Measurements from ENCODE around the gene FAM118A. TPM values are rescaled to one million over a fixed set of nuclear protein-coding genes. Genes with fewer than 3 reads are reported as not detected.
"Not testable (repeated sequence)": the region's sequence is repeated elsewhere in the genome, so short reads cannot be mapped to it uniquely, and the experiment has no call there.

FAM118A gene
- total RNA-seq, 6 experiments from 2014 or later, result 5.6 to 43.0 (median 17.3) TPM

DNA sequence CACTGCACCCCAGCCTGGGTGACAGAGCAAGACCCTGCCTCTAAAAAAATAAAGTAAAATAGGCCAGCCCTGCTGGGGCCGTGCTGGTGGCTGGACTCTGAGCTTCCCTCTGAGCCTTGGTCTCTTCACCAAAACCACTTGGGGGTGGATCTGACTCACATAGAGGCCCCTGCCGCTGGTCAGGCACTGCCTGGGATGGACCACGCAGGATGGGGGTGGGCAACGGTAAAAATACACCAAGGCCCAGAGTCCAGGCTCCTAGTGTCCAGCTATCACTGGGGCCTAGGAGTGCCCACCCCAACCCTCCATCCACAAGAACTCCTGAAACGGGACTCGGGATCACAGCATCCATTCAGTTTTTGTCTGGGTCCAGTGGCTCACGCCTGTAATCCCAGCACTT is 37.2 kb upstream of the FAM118A start:
- H3K4me1 ChIP-seq, result no peaks in the 10 kb centered on the region
- WGBS (ENCODE audit: insufficient coverage, low coverage, low lambda C conversion rate, missing lambda C conversion rate), result 50% methylated on average over 1 of the region's 7 CpGs
- intact Hi-C loops (cut with DNase I), result loop anchor here (5.0 to 10.0 kb wide), 2 partner anchors 160 to 282 kb away; no protein-coding TSS in a partner anchor
- TF ChIP-seq, protein P1, sequence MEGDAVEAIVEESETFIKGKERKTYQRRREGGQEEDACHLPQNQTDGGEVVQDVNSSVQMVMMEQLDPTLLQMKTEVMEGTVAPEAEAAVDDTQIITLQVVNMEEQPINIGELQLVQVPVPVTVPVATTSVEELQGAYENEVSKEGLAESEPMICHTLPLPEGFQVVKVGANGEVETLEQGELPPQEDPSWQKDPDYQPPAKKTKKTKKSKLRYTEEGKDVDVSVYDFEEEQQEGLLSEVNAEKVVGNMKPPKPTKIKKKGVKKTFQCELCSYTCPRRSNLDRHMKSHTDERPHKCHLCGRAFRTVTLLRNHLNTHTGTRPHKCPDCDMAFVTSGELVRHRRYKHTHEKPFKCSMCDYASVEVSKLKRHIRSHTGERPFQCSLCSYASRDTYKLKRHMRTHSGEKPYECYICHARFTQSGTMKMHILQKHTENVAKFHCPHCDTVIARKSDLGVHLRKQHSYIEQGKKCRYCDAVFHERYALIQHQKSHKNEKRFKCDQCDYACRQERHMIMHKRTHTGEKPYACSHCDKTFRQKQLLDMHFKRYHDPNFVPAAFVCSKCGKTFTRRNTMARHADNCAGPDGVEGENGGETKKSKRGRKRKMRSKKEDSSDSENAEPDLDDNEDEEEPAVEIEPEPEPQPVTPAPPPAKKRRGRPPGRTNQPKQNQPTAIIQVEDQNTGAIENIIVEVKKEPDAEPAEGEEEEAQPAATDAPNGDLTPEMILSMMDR (IDR thresholded peaks at IDR 0.05), result no peak
- no peak for TF ChIP-seq POLR2A (IDR thresholded peaks at IDR 0.05)
- H3K9me3 ChIP-seq, result no peaks in the 10 kb centered on the region
- ATAC-seq (no peak), DNase-seq (no peak)
- no peaks in the 10 kb centered on the region for H3K27me3 ChIP-seq
- no peaks in the 10 kb centered on the region for H3K36me3 ChIP-seq
- peak overlapping the region in 1 of 3 donors; percentile 20 for H3K27ac ChIP-seq
- H3K4me3 ChIP-seq, result no peak overlapping the region

DNA sequence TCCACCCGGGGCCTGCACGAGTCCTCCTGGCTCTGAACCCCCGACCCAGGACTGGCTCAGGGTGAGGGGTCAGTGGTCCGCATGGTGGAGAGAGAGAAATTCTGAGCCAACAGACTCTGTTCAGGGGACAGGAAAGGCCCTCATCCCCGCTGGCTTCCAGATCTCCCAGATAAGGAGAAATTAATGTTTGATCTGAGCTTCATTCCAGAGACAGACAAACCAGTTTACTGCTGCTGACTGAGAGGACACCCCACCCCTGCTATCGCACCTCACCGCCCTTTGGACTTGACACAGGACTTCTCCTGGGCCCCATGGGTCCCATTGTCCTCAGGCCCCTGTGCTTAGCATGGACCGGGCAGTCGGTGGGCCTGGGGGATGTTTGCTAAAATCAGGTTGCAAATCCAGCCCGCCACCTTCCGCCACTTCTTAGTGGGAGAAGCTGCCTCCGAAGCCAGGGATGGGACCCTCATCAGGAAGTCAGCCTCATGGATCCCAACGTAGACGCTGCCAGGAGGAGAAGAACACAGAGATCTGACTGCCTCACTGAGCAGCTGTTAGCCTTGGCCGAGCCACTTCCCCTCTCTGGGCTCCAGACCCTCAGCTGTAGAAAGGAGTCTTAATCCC is 36.2 kb upstream of the FAM118A start:
- DNase-seq (no peak), ATAC-seq (no peak)
- Histone ChIP-seq H3K27me3 (no peaks in the 10 kb centered on the region), H3K4me3 (no peak overlapping the region), H3K36me3 (no peaks in the 10 kb centered on the region), H3K4me1 (no peaks in the 10 kb centered on the region), H3K27ac (no peak overlapping the region), H3K9me3 (no peaks in the 10 kb centered on the region)
- 41% methylated on average over 5 of the region's 15 CpGs for WGBS (ENCODE audit: insufficient coverage, low coverage, low lambda C conversion rate, missing lambda C conversion rate)
- TF ChIP-seq POLR2A (IDR thresholded peaks at IDR 0.05), result no peak
- TF ChIP-seq, protein P1 (IDR thresholded peaks at IDR 0.05), result no peak
- intact Hi-C loops (cut with DNase I), result loop anchor here (5.0 to 10.0 kb wide), 2 partner anchors 159 to 281 kb away; no protein-coding TSS in a partner anchor

DNA sequence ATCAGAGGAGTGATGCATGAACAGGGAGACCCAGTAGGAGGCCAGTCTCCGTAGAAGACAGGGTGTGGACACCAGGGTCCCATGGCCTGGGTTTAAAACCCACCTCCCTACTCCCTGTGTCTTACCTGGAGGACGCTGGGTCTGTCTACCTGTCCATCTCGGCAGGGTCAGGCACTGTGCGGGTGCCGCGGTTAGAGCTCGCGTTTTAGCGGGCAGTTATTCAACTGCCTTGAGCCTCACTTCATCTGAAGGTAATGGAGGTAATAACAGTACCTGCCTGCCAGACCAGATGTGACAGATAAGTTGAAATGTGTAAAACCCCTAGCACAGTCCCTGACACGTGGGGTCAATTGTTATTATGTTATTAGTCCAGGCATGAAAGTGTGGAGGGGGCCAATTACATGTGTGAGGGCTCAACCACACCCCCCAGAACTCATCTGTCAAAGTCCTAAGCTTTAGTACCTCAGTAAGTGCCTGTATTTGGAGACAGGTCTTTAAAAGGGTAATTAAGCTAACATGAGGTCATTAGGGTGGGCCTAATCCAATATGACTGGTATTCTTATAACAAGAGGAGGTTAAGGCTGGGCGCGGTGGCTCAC is 33.1 kb upstream of the FAM118A start:
- no peak for TF ChIP-seq POLR2A (IDR thresholded peaks at IDR 0.05)
- TF ChIP-seq, protein P1 (IDR thresholded peaks at IDR 0.05), result no peak
- H3K4me3 ChIP-seq, result no peak overlapping the region
- intact Hi-C loops (cut with DNase I), result loop anchor here in 1 of 2 donors (10.0 kb wide), 1 partner anchor 278 kb away; no protein-coding TSS in a partner anchor
- no peaks in the 10 kb centered on the region for H3K27me3 ChIP-seq
- H3K9me3 ChIP-seq, result no peaks in the 10 kb centered on the region
- WGBS (ENCODE audit: insufficient coverage, low coverage, low lambda C conversion rate, missing lambda C conversion rate), result 84% methylated on average over 3 of the region's 12 CpGs
- H3K36me3 ChIP-seq, result no peaks in the 10 kb centered on the region
- H3K4me1 ChIP-seq, result no peaks in the 10 kb centered on the region
- ATAC-seq (no peak), DNase-seq (no peak)
- H3K27ac ChIP-seq, result no peak overlapping the region

DNA sequence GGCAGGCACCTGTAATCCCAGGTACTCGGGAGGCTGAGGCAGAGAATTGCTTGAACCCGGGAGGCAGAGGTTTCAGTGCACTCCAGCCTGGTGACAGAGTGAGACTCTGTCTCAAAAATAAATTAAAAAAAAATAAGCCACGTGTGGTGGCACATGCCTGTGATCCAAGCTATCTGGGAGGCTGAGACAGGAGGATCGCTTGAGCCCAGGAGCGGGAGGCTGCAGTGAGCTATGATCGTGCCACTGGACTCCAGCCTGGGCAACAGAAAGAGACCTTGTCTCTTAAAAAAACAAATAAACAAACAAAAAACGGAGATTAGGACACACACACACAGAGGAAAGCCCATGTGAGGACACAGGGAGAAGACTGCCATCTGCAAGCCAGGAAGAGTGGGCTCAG is 32.0 kb upstream of the FAM118A start:
- 75% methylated on average over 5 of the region's 7 CpGs for WGBS (ENCODE audit: insufficient coverage, low coverage, low lambda C conversion rate, missing lambda C conversion rate)
- H3K9me3 ChIP-seq, H3K36me3 ChIP-seq, ATAC-seq, H3K27me3 ChIP-seq, H3K4me1 ChIP-seq, H3K4me3 ChIP-seq, DNase-seq, H3K27ac ChIP-seq: not testable (repeated sequence)
- intact Hi-C loops (cut with DNase I), result loop anchor here in 1 of 2 donors (10.0 kb wide), 1 partner anchor 277 kb away; no protein-coding TSS in a partner anchor

DNA sequence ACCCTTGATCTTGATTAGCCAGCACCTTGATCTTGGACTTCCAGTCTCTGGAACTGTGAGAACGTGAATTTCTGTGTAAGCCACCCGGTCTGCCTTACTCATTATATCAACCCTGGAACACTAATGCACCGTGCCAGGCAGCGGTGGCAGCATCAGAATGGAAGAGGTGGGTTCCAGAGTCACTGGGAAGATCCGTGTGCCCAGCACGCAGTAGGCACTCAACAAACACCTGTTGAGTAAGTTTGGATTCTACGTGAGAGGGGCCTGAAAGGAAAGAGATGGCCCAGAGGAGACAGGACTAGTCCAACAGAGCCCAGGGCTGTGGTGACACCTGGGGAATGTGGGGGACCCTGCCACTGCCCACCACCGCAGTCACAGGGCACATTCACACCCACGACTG is 31.6 kb upstream of the FAM118A start:
- Histone ChIP-seq H3K36me3 (no peaks in the 10 kb centered on the region), H3K9me3 (no peaks in the 10 kb centered on the region), H3K4me3 (no peak overlapping the region), H3K27me3 (no peaks in the 10 kb centered on the region), H3K4me1 (no peaks in the 10 kb centered on the region), H3K27ac (no peak overlapping the region)
- WGBS (ENCODE audit: insufficient coverage, low coverage, low lambda C conversion rate, missing lambda C conversion rate), result 71% methylated on average over 3 of the region's 9 CpGs
- DNase-seq (no peak), ATAC-seq (no peak)
- intact Hi-C loops (cut with DNase I), result loop anchor here in 1 of 2 donors (10.0 kb wide), 1 partner anchor 277 kb away; no protein-coding TSS in a partner anchor
- TF ChIP-seq POLR2A (IDR thresholded peaks at IDR 0.05), result no peak
- TF ChIP-seq, protein P1 (IDR thresholded peaks at IDR 0.05), result no peak

Data from right lobe of liver (tissue), 6 donors.